HEK293T (cell line): ENCODE data around the gene EML4.

ENCODE experiments used
- ELF4 ChIP-seq: fragments of 450-650 bp; IDR thresholded peaks from 2 replicates; pipeline ENCODE4 v1.6.1; 2017; ENCODE audit warnings: antibody characterized with exemption
- NFRKB ChIP-seq: fragments of 450-650 bp; IDR thresholded peaks from 2 replicates; pipeline ENCODE4 v1.6.1; 2016; ENCODE audit warnings: mild to moderate bottlenecking, moderate library complexity

DNA sequence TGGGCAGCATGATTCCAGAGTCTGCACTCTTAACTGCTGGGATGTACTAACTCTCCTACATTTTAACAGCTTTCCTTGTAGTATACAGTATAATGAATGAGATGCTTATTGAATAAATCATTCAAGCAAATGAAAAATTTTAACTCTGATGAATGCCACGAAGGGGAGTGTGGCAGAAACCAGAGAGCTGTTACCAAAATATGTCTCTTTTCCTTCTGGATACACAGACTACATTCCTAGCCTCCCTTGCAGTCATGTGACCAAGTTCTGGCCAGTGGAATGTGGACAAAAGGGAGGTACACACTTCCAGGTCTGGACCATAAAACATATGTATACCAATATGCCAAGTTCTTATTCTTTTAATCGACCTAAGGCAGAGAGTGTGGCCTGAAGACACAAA, 1.7 kb upstream of the EML4 start:
- TF ChIP-seq ELF4, result no peak
- TF ChIP-seq NFRKB, result no peak
